NCI-H1092 (cell line): ENCODE results near the gene FOXI1.
"Not testable (repeated sequence)": the region's sequence is repeated elsewhere in the genome, so short reads cannot be mapped to it uniquely, and the experiment has no call there.

ENCODE experiments used
- DNase-seq: peaks from one replicate; lab custom pipeline; 2025; lab: John Stamatoyannopoulos, UW

The FOXI1 gene

DNA sequence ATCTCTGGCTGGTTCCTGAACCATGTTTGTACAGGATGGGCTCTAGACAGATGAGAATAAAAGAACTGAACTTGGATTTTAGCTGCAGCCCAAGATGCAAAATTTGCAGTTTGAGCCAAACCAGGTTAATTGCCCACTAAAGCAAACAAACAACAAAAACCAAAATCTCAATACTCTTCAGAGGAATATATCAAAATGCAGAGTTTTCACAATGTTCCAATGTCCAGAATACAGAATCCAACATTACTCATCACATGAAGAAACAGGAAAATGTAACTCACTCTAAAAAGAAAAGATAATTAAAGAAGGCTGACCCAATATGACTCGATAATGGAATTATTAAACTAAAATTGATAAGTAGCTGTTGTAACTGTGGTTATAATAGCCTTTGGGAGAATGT lies 20.4 kb downstream of the FOXI1 start:
- no peak for DNase-seq

- DNase-seq = no peak
Measured at GRCh38 chr5:170126626-170127025, 20.9 kb downstream of the FOXI1 start.

- DNase-seq = no peak
Measured at GRCh38 chr5:170131235-170131634, 25.5 kb downstream of the FOXI1 start.

- no peak for DNase-seq
Measured at GRCh38 chr5:170132269-170132975, 26.7 kb downstream of the FOXI1 start.

DNA sequence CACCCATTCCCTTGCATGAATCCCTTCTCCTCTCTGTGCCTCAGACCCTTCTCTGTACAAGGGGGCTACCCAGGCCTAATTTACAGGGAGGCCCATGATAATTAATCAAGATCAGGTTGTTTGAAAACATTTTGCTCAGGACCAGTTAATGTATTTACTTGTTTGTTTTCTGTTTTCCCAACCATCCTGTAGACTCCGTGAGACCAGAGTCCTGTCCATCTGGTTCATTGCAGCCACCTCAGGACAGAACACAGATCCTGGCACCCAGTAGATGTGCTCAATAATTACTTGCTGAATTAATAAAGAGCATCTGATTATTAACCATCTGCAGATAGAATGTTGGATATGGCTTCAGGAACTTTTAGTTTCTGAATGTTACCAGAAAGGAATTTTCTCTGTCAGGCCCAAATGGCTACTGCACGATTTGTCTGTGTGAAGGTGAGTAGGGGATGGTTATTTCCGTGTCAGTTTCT lies 27.3 kb downstream of the FOXI1 start:
- no peak for DNase-seq

DNA sequence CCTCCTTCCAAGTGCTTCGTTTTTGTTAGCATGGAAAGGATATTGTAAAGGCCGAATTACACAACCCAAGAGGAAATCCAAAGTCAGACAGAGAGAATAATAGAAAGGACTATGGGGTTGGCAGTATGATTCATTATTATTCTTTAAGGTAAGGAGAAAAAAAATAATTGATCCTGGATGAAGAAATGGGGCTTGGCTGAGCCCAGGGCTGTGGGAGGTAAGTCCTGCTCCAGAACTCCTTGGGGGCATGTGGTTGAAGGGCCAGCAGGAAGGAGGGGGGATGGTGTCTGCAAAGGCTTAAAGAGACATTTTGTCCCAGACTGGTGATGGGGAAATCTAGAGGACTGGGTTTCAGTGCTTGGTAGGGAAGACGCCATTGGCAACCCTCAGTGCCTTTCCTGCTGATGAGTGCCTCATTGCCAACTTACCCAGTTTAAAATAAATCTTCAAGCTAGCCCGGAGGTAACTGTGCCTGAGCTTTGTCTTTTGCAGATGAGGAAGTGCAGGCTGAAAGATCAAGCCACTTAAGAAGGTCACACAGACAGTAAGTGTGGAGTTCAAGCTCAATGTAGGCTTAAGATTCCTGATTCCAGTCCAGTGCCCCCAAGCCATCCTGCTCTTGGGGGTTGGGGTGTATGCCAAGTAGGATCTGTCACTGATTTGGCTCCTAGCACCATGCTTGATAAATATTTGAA lies 30.2 kb downstream of the FOXI1 start:
- no peak for DNase-seq

GRCh38 chr5:170136506-170136905 lies 30.8 kb downstream of the FOXI1 start:
- DNase-seq = no peak

DNA sequence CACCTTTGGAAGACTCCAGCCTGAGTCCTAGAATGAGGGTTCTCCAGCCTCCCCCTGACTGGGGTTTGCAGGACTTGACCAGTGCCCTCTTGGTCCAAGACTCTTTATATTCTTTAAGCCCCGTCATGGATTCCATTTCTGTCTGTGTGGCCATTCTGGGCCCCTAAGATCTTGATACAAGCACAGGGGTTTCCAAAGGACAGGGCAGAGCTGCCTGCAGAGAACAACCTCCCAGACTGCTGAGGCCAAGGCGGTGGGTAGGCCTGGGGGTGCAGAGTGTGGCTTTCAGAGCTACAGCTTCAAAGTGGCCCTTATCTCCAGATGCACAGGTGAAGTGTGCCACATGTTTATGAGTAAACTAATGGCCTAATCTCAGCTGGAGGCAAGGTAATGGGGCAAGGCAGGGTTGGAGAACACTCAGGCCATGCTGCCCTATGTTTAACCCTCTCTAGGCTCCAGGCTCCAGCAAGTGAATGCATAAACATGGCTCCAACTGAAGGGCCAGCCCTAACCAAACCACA lies 32.1 kb downstream of the FOXI1 start:
- DNase-seq = no peak

DNA sequence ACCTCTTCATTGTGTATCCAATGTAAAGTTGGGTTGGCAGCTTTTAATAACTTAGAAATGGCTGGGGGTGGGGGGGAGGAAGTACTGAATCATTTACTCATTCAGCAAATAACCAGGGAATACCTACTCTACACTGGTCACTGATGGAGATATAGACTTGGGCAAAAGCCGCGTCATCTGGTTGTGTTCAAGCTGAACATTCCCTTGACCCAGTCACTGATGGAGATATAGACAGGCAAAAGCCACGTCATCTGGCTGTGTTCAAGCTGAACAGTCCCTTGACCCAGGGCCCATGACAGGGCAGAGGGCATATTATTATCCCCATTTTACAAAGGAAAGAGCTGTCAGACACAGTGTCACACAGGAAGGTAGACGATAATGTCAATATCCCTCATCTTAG lies 32.6 kb downstream of the FOXI1 start:
- DNase-seq = no peak

GRCh38 chr5:170139786-170140335 lies 34.2 kb downstream of the FOXI1 start:
- DNase-seq = no peak

DNA sequence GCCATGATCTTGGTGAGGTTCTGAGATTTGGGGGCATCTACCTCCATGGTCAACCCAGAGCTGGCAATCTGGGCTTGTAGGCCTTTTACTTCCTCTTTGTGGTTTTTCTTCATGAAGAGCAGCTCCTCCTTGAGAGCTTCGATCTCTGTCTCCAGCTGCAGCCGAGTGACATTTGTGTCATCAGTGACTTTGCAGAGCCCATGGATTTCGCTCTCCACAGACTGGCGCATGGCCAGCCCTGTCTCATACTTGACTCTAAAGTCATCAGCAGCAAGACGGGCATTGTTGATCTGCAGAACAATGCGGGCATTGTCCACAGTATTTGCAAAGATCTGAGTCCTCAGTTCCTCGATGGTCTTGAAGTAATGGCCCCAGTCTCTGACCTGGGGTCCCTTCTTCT lies 35.5 kb downstream of the FOXI1 start:
- DNase-seq = not testable (repeated sequence)

- no peak for DNase-seq
Measured at GRCh38 chr5:170141636-170142035, 35.9 kb downstream of the FOXI1 start.

DNA sequence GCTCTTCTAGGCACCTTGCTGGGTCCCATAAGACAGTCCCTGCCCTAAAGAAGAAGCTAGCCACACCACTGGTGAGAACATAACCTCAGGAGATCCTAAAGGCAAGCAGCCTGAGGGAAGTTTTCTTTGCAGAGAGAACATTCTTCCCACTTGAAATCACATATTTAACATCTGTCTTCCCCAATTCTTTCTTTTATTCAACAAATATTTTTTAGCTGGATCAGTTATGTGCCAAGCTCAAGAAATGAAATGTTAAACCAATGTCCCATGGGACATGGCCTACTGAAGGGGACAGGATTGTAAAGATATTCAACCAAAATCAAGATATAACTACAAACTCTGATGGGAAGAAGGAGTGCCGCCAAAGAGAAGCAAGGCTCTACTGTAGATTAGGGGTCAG lies 36.5 kb downstream of the FOXI1 start:
- no peak for DNase-seq

- DNase-seq = no peak
Measured at GRCh38 chr5:170143091-170143490, 37.4 kb downstream of the FOXI1 start.

GRCh38 chr5:170143710-170144109 lies 38.0 kb downstream of the FOXI1 start:
- no peak for DNase-seq

GRCh38 chr5:170144286-170145023 lies 38.8 kb downstream of the FOXI1 start:
- DNase-seq = no peak

- DNase-seq = no peak
Measured at GRCh38 chr5:170145462-170145861, 39.8 kb downstream of the FOXI1 start.

DNA sequence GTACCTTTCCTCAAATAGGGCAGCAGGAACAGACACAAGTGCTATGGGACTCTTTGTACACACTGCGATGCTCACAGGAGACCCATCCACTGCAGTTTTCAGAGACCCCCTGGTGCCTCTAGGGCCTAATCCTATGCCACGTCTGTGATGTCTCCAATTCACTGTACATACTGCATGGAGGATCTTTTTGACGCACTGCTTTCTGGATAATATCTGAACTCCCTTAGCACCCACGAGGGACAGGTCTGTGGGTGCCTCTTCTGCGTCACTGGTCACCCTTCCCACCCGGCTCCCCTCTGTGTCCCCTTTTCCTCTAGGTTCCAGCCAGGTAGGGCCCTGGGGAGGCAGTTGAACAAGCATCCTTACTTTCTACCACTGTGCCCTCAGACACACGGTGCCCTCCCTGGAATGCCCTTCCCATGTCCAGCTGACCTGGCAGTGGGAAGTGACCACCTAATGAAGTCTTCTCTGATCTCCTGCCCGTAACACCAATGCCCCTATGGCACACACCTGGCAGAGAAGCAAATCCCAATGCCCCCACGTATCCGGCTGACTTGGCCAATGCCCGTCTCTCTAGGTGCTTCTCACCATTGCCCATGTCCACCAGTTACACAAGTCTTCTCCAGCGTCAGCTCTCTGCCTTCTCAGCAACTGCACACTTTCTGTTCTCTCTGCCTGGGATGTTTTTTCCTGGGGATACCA lies 41.5 kb downstream of the FOXI1 start:
- no peak for DNase-seq

DNA sequence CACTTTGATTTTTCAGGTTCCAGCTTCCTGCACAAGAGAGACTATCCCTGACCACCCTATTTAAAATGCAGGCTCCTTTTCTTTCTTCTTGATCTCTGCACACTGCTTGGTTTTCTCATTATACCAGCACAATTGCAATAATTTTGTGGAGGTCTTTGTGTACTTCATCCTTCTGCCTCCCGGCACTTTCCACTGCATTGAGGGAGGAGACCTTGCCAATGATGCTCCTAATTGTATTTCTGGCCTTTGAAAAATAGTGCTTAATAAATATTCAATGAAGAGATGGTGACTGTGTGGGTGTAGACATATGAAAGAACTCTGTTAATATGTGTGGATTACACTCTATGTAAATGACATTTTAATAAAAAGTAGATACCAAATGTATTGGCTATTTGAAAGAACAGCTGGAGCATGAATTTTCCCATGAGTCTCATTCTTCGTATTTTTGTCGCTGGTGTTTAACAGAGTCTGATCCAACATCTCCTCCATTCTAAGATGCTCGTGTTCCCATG lies 42.1 kb downstream of the FOXI1 start:
- DNase-seq = no peak

- DNase-seq = no peak
Measured at GRCh38 chr5:170148430-170149205, 42.9 kb downstream of the FOXI1 start.

DNA sequence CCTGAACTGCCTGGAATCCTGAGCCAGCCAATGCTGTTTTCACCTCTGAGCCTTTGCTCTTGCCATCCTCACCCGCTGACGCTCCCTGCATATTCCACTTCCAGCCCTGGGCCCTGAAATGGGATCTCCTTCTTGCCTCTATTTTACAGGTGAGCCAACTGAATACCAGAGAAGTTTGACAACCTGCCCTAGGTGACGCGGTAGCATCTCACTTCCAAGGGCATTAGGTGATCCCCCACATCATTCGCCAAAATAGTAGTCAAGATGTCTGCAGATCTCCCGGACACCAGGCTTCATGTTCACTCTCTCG lies 43.5 kb downstream of the FOXI1 start:
- DNase-seq = no peak
